HepG2 (cell line): Measurements from ENCODE around the gene TOMM7. TPM values are rescaled to one million over a fixed set of nuclear protein-coding genes. Genes with fewer than 3 reads are reported as not detected.

ENCODE experiments used
- ARID4A ChIP-seq: sonication (generic); formaldehyde crosslinking; IDR thresholded peaks from 2 replicates; pipeline ENCODE4 v1.5.0; 2020; ENCODE audit warnings: mild to moderate bottlenecking, missing genetic modification reagents, borderline replicate concordance
- DRAP1 ChIP-seq: IDR thresholded peaks from 2 replicates; pipeline ENCODE4 v1.6.1; 2016; ENCODE audit warnings: missing genetic modification reagents, missing compliant biosample characterization
- ELF4 ChIP-seq: sonication (generic); formaldehyde crosslinking; IDR thresholded peaks from 2 replicates; pipeline ENCODE4 v1.5.0; 2020; ENCODE audit warnings: missing genetic modification reagents, mild to moderate bottlenecking, moderate library complexity, borderline replicate concordance
- FOSL2 ChIP-seq: sonication (generic); formaldehyde crosslinking; IDR thresholded peaks from 2 replicates; pipeline ENCODE4 v1.4.0; 2020; ENCODE audit warnings: missing genetic modification reagents
- IRF1 ChIP-seq: sonication (generic); formaldehyde crosslinking; IDR thresholded peaks from 2 replicates; pipeline ENCODE4 v1.4.0; 2020; ENCODE audit warnings: low read depth, mild to moderate bottlenecking, missing genetic modification reagents
- MAFK ChIP-seq, 2 experiments: IDR thresholded peaks in 1 of 2; conservative IDR thresholded peaks in 1 of 2; 2 replicates each; pipeline ENCODE4 v1.6.1; 2011; ENCODE audit warnings: improper control_type of control experiment in 2 of 2, low read length in 2 of 2
- PHF20 ChIP-seq: sonication (generic); formaldehyde crosslinking; IDR thresholded peaks from 2 replicates; pipeline ENCODE4 v1.5.0; 2020; ENCODE audit warnings: mild to moderate bottlenecking, missing genetic modification reagents
- ZBTB21 ChIP-seq: sonication (generic); formaldehyde crosslinking; IDR thresholded peaks from 2 replicates; pipeline ENCODE4 v1.4.0; 2020; ENCODE audit warnings: missing genetic modification reagents
- ZNF275 ChIP-seq: sonication (generic); formaldehyde crosslinking; IDR thresholded peaks from 2 replicates; pipeline ENCODE4 v1.8.0; 2022; ENCODE audit warnings: missing genetic modification reagents, mild to moderate bottlenecking, inconsistent platforms, borderline replicate concordance
- ZNF468 ChIP-seq: sonication (generic); formaldehyde crosslinking; IDR thresholded peaks from 2 replicates; pipeline ENCODE4 v1.8.0; 2022; ENCODE audit warnings: mild to moderate bottlenecking, moderate library complexity, missing genetic modification reagents
- ZNF549 ChIP-seq: sonication (generic); formaldehyde crosslinking; IDR thresholded peaks from 2 replicates; pipeline ENCODE4 v1.5.0; 2020; ENCODE audit warnings: missing genetic modification reagents
- ZNF614 ChIP-seq: IDR thresholded peaks from 2 replicates; pipeline ENCODE4 v1.6.1; 2018; ENCODE audit warnings: missing biosample characterization, missing genetic modification reagents, inconsistent platforms, borderline replicate concordance
- ZNF713 ChIP-seq: sonication (generic); formaldehyde crosslinking; IDR thresholded peaks from 2 replicates; pipeline ENCODE4 v1.4.0; 2020; ENCODE audit warnings: mild to moderate bottlenecking, missing genetic modification reagents
- ZNF749 ChIP-seq: sonication (generic); formaldehyde crosslinking; IDR thresholded peaks from 2 replicates; pipeline ENCODE4 v1.8.0; 2022; ENCODE audit warnings: mild to moderate bottlenecking, missing genetic modification reagents, moderate library complexity, borderline replicate concordance
- polyA plus RNA-seq, 8 experiments: library from polyadenylated mRNA; depleted of rRNA in 3 of 8; stranded (reverse) in 7 of 8; unstranded in 1 of 8; fragments of >200 nt; fragmentation: Illumina TruSeq in 4 of 8; extraction: Trizol in 4 of 8; gene quantifications; 2 replicates each; pipeline versions ENCODE4 v1.2.1 to v1.2.3, GENCODE V29; 2011 to 2016; ENCODE audit warnings: low read depth in 4 of 8, missing spikeins in 1 of 8, mixed read lengths in 1 of 8; ENCODE audit not compliant: insufficient read depth in 1 of 8
- total RNA-seq, 5 experiments: library from RNA; depleted of rRNA; stranded (reverse); fragments of >200 nt; fragmentation: Illumina TruSeq; extraction: Trizol; gene quantifications; 2 replicates each; pipeline ENCODE4 v1.2.3, GENCODE V29; 2016; ENCODE audit warnings: low read depth in 1 of 5
- TF ChIP-seq, protein P1 (sequence below): sonication (generic); formaldehyde crosslinking; IDR thresholded peaks from 2 replicates; pipeline ENCODE4 v1.8.1; 2022; ENCODE audit warnings: low read depth, mild to moderate bottlenecking, missing genetic modification reagents
- TF ChIP-seq, protein P2 (sequence below): IDR thresholded peaks from 2 replicates; pipeline ENCODE4 v1.6.1; 2016

Gene TOMM7
- total and polyA plus RNA-seq, 2 of the 13 experiments (the other 11 are each of a cell fraction or from before 2014, with no cell fraction given), result 251 to 369 TPM

DNA sequence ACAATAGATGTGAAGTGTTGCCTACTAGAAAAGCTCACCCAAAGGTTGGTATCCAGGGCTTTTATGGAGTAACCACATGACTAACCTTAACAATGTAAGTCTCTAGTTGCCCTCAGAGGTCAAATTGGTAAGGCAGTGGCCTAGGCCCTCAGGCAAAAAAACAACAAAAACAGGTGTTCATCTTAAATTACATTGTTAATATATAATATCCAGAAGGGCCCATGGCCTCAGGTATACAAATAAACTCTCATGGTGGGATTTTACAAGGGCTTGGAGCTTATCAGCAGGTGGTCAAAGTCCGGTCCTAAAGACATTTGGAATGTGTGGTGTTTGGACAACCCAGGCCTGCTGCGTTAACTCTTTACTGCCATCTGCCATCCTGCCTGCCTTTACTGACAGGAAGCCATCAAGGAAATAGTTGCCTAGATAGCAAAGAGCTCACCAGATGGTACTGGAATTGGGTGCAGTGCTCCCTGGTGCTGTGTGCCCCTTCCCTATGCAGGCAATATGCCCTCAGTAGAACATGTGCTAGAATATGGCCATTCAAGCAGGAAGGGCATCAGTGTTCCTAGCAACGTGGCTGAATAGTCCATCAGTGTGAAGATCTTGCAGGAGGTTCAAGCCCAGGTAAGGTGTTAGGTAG lies 36.2 kb downstream of the TOMM7 start (continued):
- TF ChIP-seq ARID4A (CRISPR knock-in tag), result peak; percentile 59; the same call in 1 of the 2 replicates
- TF ChIP-seq, protein P1, sequence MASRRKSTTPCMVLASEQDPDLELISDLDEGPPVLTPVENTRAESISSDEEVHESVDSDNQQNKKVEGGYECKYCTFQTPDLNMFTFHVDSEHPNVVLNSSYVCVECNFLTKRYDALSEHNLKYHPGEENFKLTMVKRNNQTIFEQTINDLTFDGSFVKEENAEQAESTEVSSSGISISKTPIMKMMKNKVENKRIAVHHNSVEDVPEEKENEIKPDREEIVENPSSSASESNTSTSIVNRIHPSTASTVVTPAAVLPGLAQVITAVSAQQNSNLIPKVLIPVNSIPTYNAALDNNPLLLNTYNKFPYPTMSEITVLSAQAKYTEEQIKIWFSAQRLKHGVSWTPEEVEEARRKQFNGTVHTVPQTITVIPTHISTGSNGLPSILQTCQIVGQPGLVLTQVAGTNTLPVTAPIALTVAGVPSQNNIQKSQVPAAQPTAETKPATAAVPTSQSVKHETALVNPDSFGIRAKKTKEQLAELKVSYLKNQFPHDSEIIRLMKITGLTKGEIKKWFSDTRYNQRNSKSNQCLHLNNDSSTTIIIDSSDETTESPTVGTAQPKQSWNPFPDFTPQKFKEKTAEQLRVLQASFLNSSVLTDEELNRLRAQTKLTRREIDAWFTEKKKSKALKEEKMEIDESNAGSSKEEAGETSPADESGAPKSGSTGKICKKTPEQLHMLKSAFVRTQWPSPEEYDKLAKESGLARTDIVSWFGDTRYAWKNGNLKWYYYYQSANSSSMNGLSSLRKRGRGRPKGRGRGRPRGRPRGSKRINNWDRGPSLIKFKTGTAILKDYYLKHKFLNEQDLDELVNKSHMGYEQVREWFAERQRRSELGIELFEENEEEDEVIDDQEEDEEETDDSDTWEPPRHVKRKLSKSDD (CRISPR knock-in tag), result peak; percentile 77; the same call in 1 of the 2 replicates
- TF ChIP-seq IRF1 (CRISPR knock-in tag), result no peak
- TF ChIP-seq ZBTB21 (CRISPR knock-in tag), result no peak
- TF ChIP-seq MAFK (conservative IDR thresholded peaks at IDR 0.05 in 1 of 2, IDR thresholded peaks at IDR 0.05 in 1 of 2; ENCODE audit: low read length in 2 of 2), result no peak
- TF ChIP-seq ZNF549 (CRISPR knock-in tag), result no peak
- TF ChIP-seq ZNF713 (CRISPR knock-in tag), result no peak
- no peak for TF ChIP-seq ELF4 (CRISPR knock-in tag)
- 0 out of 2 replicates have a peak, but pooled peaks have one; percentile 15 for TF ChIP-seq DRAP1 (CRISPR knock-in tag)
- TF ChIP-seq, protein P2, sequence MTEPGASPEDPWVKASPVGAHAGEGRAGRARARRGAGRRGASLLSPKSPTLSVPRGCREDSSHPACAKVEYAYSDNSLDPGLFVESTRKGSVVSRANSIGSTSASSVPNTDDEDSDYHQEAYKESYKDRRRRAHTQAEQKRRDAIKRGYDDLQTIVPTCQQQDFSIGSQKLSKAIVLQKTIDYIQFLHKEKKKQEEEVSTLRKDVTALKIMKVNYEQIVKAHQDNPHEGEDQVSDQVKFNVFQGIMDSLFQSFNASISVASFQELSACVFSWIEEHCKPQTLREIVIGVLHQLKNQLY (CRISPR knock-in tag), result 0 out of 2 replicates have a peak, but pooled peaks have one; percentile 54
- TF ChIP-seq ZNF749 (CRISPR knock-in tag), result 0 out of 2 replicates have a peak, but pooled peaks have one; percentile 42
- TF ChIP-seq ZNF468, result no peak
- TF ChIP-seq PHF20, result no peak
- peak; percentile 66 for TF ChIP-seq FOSL2
- TF ChIP-seq ZNF614 (CRISPR knock-in tag), result 0 out of 2 replicates have a peak, but pooled peaks have one; percentile 45
- TF ChIP-seq ZNF275 (CRISPR knock-in tag), result no peak
